Gastrocnemius medialis (tissue), 4 donors: ENCODE results near the gene MMS22L. TPM values are rescaled to one million over a fixed set of nuclear protein-coding genes. Genes with fewer than 3 reads are reported as not detected.

Source experiments
- ATAC-seq, 2 donors: fragments of 150-250 bp; one replicate each; pipeline ENCODE4 v1.9.1; 2016
- DNase-seq, 2 donors: peaks; one replicate each; pipeline ENCODE4 v3.0.0-alpha.2; 2019
- H3K27ac ChIP-seq, 4 donors: fragments of 200-600 bp; sonication (generic); 1 replicate in 1 of 4; 2 replicates in 3 of 4; pipeline ENCODE4 v1.5.1; 2016 to 2018; ENCODE audit warnings: mild to moderate bottlenecking in 2 of 4, moderate library complexity in 1 of 4
- H3K27me3 ChIP-seq, 3 donors: fragments of 200-600 bp; sonication (generic) in 2 of 3; 1 replicate in 1 of 3; 2 replicates in 2 of 3; pipeline versions ENCODE4 v1.5.1 to v1.6.0; 2016 to 2019; ENCODE audit warnings: mild to moderate bottlenecking in 1 of 3, moderate library complexity in 1 of 3
- H3K36me3 ChIP-seq, 2 donors: fragments of 200-600 bp; sonication (generic) in 1 of 2; one replicate each; pipeline ENCODE4 v1.5.1; 2017 to 2018
- H3K4me1 ChIP-seq, 2 donors: fragments of 200-600 bp; sonication (generic) in 1 of 2; one replicate each; pipeline ENCODE4 v1.5.1; 2016 to 2017; ENCODE audit warnings: mild to moderate bottlenecking in 2 of 2
- H3K4me3 ChIP-seq, 4 donors: fragments of 200-600 bp; sonication (generic) in 3 of 4; 1 replicate in 1 of 4; 2 replicates in 3 of 4; pipeline ENCODE4 v1.5.1; 2016 to 2019; ENCODE audit warnings: mild to moderate bottlenecking in 2 of 4
- H3K9me3 ChIP-seq, 3 donors: fragments of 200-600 bp; sonication (generic) in 2 of 3; 1 replicate in 1 of 3; 2 replicates in 2 of 3; pipeline ENCODE4 v1.5.1; 2016 to 2019
- POLR2A ChIP-seq, 2 donors: fragments of 450-650 bp; IDR thresholded peaks; one replicate each; pipeline ENCODE4 v1.6.1; 2017; ENCODE audit warnings: antibody characterized with exemption in 2 of 2, mild to moderate bottlenecking in 2 of 2, moderate library complexity in 2 of 2
- in situ Hi-C, 4 donors: fragments of 200-750 bp; cut with MboI; loops; one replicate each; pipeline versions ENCODE4 v1.15.0 to v1.8.0; 2017; ENCODE audit warnings: low sequenced_read_pairs in 4 of 4
- intact Hi-C: fragments of 100-400 bp; cut with DNase I; formaldehyde crosslinking; loops from one replicate; pipeline ENCODE4 v1.15.1; 2023; ENCODE audit warnings: low total_unique reads
- total RNA-seq, 4 donors: library from RNA; depleted of rRNA; stranded (reverse); fragments of >200 nt; gene quantifications; one replicate each; pipeline versions ENCODE4 v1.1.0 to v1.2.3, GENCODE V29; 2016
- TF ChIP-seq, protein P1 (sequence below), 5 experiments: fragments of 450-650 bp in 3 of 5; fragments of 200-600 bp in 2 of 5; sonication (generic) in 2 of 5; IDR thresholded peaks in 4 of 5; conservative IDR thresholded peaks in 1 of 5; 1 replicate in 4 of 5; 2 replicates in 1 of 5; pipeline ENCODE4 v1.5.1; 2016 to 2019; ENCODE audit warnings: antibody characterized with exemption in 5 of 5, mild to moderate bottlenecking in 3 of 5, moderate library complexity in 3 of 5

Gene MMS22L
- total RNA-seq, 4 donors from 2014 or later = 0.22 to 2.7 (median 2.3) TPM

DNA sequence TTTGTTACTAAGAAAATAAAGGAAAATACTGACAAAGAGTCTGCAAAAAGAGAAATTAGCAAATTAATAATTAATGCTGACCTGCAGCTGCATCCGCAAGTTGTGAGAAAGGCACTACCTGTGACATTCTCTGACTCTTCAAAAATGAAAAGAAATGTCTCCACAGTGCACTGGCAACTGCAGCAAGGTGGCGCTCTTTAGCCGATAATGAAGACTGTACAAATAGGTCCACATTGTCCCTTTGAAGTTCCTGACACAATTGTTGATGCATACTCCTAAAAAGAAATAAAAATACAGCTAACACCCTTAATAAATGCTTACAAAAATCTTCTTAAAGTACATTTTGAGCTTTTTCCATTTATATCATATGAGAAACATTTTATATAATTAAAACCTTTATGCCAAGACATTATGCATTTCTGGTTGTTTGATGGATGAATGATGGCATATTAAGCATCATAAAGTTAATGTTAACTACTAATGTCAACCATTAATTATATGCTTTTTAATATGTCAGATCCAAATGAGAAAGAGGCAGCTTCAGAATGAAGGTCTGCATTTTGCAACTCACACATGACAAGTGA lies 96.5 kb downstream of the MMS22L start:
- ATAC-seq (peak in 1 of 2 donors; percentile 52), DNase-seq (peak in 1 of 2 donors; percentile 17)
- TF ChIP-seq, protein P1, sequence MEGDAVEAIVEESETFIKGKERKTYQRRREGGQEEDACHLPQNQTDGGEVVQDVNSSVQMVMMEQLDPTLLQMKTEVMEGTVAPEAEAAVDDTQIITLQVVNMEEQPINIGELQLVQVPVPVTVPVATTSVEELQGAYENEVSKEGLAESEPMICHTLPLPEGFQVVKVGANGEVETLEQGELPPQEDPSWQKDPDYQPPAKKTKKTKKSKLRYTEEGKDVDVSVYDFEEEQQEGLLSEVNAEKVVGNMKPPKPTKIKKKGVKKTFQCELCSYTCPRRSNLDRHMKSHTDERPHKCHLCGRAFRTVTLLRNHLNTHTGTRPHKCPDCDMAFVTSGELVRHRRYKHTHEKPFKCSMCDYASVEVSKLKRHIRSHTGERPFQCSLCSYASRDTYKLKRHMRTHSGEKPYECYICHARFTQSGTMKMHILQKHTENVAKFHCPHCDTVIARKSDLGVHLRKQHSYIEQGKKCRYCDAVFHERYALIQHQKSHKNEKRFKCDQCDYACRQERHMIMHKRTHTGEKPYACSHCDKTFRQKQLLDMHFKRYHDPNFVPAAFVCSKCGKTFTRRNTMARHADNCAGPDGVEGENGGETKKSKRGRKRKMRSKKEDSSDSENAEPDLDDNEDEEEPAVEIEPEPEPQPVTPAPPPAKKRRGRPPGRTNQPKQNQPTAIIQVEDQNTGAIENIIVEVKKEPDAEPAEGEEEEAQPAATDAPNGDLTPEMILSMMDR (IDR thresholded peaks at IDR 0.05 in 4 of 5, conservative IDR thresholded peaks at IDR 0.05 in 1 of 5) = peak; percentile 23 to 74 (median 59)
- TF ChIP-seq POLR2A (IDR thresholded peaks at IDR 0.05) = no peak
- Histone ChIP-seq H3K9me3 (no peaks in the 10 kb centered on the region), H3K4me3 (no peak overlapping the region), H3K27ac (no peak overlapping the region), H3K4me1 (no peaks in the 10 kb centered on the region), H3K27me3 (no peaks in the 10 kb centered on the region), H3K36me3 (no peaks in the 10 kb centered on the region)
- intact Hi-C loops = loop anchor here (2.0 kb wide), 1 partner anchor 208 kb away; no protein-coding TSS in a partner anchor
- in situ Hi-C loops = loop anchor here in 3 of 4 donors (5.0 to 10.0 kb wide), 2 partner anchors 206 to 208 kb away; no protein-coding TSS in a partner anchor

DNA sequence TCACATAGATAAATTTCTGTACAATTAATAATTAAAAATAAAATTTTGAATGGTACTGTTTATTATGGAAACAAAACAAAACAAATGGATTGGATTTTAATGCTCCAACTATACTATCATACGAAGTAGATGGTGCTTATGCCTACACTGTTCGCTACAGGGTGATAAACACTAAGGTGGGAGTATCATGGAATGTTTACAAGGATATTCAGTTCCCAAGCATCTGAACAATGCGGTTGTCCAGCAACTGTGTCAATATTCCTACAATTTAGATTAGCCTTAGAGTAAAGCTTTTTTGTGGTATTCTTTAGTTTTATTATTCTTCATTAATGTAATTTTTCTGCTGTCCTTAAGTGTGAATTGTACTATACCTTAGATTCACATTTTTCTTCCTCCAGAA lies 105.1 kb downstream of the MMS22L start:
- TF ChIP-seq, protein P1 (IDR thresholded peaks at IDR 0.05 in 4 of 5, conservative IDR thresholded peaks at IDR 0.05 in 1 of 5) = no peak
- TF ChIP-seq POLR2A (IDR thresholded peaks at IDR 0.05) = no peak
- in situ Hi-C loops = no loop called here
- Histone ChIP-seq H3K9me3 (no peaks in the 10 kb centered on the region), H3K27ac (no peak overlapping the region), H3K27me3 (no peaks in the 10 kb centered on the region), H3K4me3 (no peak overlapping the region), H3K4me1 (no peaks in the 10 kb centered on the region), H3K36me3 (no peaks in the 10 kb centered on the region)
- intact Hi-C loops = no loop called here
- ATAC-seq = no peak
- DNase-seq = no peak

DNA sequence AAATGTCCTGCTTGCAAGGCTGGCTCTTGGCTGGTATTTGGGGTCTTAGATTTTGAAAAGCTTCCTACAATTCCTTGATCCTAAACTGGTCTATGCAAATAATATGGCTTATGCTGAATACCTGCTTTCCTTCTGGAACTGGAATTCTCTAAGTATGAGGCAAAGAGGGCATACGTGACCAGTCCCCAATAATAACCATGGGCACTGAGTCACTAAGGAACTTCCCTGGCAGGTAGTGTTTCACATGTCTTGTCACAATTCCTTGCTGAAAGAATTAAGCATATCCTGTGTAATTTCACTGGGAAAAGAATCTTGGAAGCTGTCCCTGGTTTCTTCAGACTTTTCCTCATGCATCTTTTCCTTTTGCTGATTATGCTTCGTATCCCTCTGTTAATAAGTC lies 106.5 kb downstream of the MMS22L start:
- H3K27ac ChIP-seq = no peak overlapping the region
- H3K4me1 ChIP-seq = no peaks in the 10 kb centered on the region
- no peaks in the 10 kb centered on the region for H3K27me3 ChIP-seq
- in situ Hi-C loops (no loop called here), intact Hi-C loops (no loop called here)
- DNase-seq = no peak
- H3K36me3 ChIP-seq = no peaks in the 10 kb centered on the region
- TF ChIP-seq POLR2A (IDR thresholded peaks at IDR 0.05) = no peak
- TF ChIP-seq, protein P1 (IDR thresholded peaks at IDR 0.05 in 4 of 5, conservative IDR thresholded peaks at IDR 0.05 in 1 of 5) = no peak
- no peaks in the 10 kb centered on the region for H3K9me3 ChIP-seq
- no peak overlapping the region for H3K4me3 ChIP-seq
- no peak for ATAC-seq

DNA sequence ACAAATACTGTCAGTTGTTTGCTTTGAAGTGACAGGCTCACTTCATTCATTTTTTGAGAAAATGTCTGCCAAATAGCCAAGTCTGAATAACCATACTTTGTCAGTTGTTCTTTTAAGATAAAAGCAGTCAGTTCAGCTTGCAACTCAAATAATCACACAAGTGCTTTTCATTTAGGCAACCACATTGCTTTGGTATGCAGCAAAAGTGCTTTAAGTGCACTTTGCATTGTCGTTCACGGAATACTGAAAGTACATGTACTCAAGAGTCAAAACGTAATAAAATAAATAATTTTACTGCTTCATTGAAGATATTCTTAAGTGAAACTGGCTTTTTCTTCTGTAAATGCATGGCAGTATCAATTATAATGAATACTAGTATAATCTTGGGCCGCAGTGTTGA lies 107.2 kb downstream of the MMS22L start:
- no peaks in the 10 kb centered on the region for H3K27me3 ChIP-seq
- H3K9me3 ChIP-seq = no peaks in the 10 kb centered on the region
- TF ChIP-seq, protein P1 (IDR thresholded peaks at IDR 0.05 in 4 of 5, conservative IDR thresholded peaks at IDR 0.05 in 1 of 5) = no peak
- no peak for TF ChIP-seq POLR2A (IDR thresholded peaks at IDR 0.05)
- intact Hi-C loops = no loop called here
- H3K4me3 ChIP-seq = no peak overlapping the region
- H3K36me3 ChIP-seq = no peaks in the 10 kb centered on the region
- in situ Hi-C loops = no loop called here
- H3K4me1 ChIP-seq = no peaks in the 10 kb centered on the region
- no peak for ATAC-seq
- no peak overlapping the region for H3K27ac ChIP-seq
- no peak for DNase-seq

DNA sequence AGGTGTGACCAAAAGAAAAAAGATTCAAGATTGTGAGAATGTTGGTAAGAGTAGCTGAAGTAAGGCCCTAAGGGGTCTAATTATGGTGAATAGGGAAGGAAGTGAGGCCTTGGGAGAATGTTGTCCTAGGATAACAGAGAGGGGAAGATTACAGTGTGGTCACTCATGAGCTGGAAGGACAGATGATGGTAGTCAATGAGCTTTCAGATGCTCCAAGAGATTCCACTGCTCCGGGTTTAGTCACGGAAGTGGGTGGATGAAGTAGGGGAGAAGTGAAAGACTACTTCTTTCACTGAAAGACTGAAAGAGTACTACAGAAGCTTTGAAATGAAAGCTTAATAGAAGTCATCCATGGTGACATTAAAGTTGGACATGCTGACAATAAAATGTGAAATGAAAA lies 108.5 kb downstream of the MMS22L start:
- TF ChIP-seq, protein P1 (IDR thresholded peaks at IDR 0.05 in 4 of 5, conservative IDR thresholded peaks at IDR 0.05 in 1 of 5) = no peak
- no peak for ATAC-seq
- no peak overlapping the region for H3K27ac ChIP-seq
- DNase-seq = no peak
- H3K4me3 ChIP-seq = no peak overlapping the region
- H3K9me3 ChIP-seq = no peaks in the 10 kb centered on the region
- intact Hi-C loops = no loop called here
- H3K36me3 ChIP-seq = no peaks in the 10 kb centered on the region
- H3K27me3 ChIP-seq = no peaks in the 10 kb centered on the region
- in situ Hi-C loops = no loop called here
- H3K4me1 ChIP-seq = no peaks in the 10 kb centered on the region
